KMS-11 (cell line): ENCODE data around the gene SVEP1.
"Not testable (repeated sequence)": the region's sequence is repeated elsewhere in the genome, so short reads cannot be mapped to it uniquely, and the experiment has no call there.

ENCODE experiments used
- H2AFZ ChIP-seq: fragments of 200-600 bp; sonication (generic); 2 replicates; pipeline ENCODE4 v1.6.1; 2016; ENCODE audit warnings: antibody characterized with exemption, mixed run types, low read depth
- H3K27ac ChIP-seq: fragments of 200-600 bp; sonication (generic); 2 replicates; pipeline ENCODE4 v1.6.1; 2016; ENCODE audit warnings: mild to moderate bottlenecking, mixed run types
- H3K27me3 ChIP-seq: fragments of 200-600 bp; sonication (generic); 2 replicates; pipeline ENCODE4 v1.6.1; 2017; ENCODE audit warnings: mild to moderate bottlenecking, low read depth, mixed run types, moderate library complexity; ENCODE audit not compliant: insufficient read depth
- H3K36me3 ChIP-seq: fragments of 200-600 bp; sonication (generic); 2 replicates; pipeline ENCODE4 v1.6.1; 2017; ENCODE audit warnings: mild to moderate bottlenecking, mixed run types; ENCODE audit not compliant: insufficient read depth
- H3K4me1 ChIP-seq: fragments of 200-600 bp; sonication (generic); 2 replicates; pipeline ENCODE4 v1.6.1; 2016; ENCODE audit warnings: mild to moderate bottlenecking, low read depth, mixed run types; ENCODE audit not compliant: poor library complexity, severe bottlenecking
- H3K4me2 ChIP-seq: fragments of 200-600 bp; sonication (generic); 2 replicates; pipeline ENCODE4 v1.7.0; 2016; ENCODE audit warnings: mild to moderate bottlenecking, mixed run types
- H3K4me3 ChIP-seq: fragments of 200-600 bp; sonication (generic); IDR thresholded peaks from 2 replicates; pipeline ENCODE4 v1.6.1; 2017; ENCODE audit warnings: low read depth, low read length, mixed read lengths; ENCODE audit not compliant: insufficient read depth
- H3K79me2 ChIP-seq: fragments of 200-600 bp; sonication (generic); 2 replicates; pipeline ENCODE4 v1.6.1; 2016; ENCODE audit warnings: low read depth, mixed run types; ENCODE audit not compliant: insufficient read depth
- H3K9ac ChIP-seq: fragments of 200-600 bp; sonication (generic); 2 replicates; pipeline ENCODE4 v1.6.1; 2016; ENCODE audit warnings: mild to moderate bottlenecking, mixed run types
- H4K20me1 ChIP-seq: fragments of 200-600 bp; sonication (generic); 2 replicates; pipeline ENCODE4 v1.6.1; 2016; ENCODE audit warnings: mild to moderate bottlenecking, mixed run types; ENCODE audit not compliant: insufficient read depth
- TF ChIP-seq, protein P1 (sequence below): fragments of 200-600 bp; sonication (generic); conservative IDR thresholded peaks from 2 replicates; pipeline ENCODE4 v1.6.1; 2017; ENCODE audit warnings: low read depth, mild to moderate bottlenecking, antibody characterized with exemption, low read length, moderate library complexity, mixed read lengths

The SVEP1 gene

DNA sequence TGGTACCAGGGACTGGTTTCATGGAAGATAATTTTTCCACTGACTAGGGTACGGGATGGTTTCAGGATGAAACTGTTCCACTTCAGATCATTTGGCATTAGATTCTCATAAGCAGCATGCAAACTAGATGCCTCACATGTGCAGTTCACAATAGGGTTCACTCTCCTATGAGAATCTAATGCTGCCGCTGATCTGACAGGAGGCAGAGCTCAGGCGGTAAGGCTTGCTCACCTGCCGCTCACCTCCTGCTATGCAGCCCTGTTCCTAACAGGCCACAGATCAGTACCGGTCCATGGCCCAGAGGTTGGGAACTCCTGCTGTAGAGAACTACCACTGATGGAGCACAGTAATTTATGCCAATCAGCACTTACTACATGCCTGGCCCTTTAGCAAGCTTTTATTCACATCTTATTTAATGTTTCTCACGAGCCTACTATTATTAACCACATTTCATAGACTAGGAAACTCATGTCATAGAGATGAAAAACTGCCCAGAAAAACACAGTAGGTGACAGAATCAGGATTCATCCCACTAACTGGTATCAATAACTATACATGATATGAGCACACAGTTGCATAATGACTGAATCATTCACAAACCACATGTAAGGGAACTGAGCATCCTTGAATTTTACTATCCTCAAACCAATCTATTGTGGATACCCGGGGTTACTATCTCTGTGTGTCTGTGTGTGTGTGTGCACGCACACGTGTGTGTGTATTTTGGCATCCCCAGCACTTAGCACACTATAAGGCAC, 46.5 kb downstream of the SVEP1 start:
- Histone ChIP-seq H3K4me3 (no peak overlapping the region), H3K9ac (no peak overlapping the region), H3K27me3 (no peaks in the 10 kb centered on the region), H4K20me1 (no peaks in the 10 kb centered on the region), H3K27ac (no peak overlapping the region), H3K4me1 (no peaks in the 10 kb centered on the region), H3K79me2 (no peaks in the 10 kb centered on the region), H2AFZ (no peak overlapping the region), H3K36me3 (no peaks in the 10 kb centered on the region), H3K4me2 (no peak overlapping the region)
- TF ChIP-seq, protein P1, sequence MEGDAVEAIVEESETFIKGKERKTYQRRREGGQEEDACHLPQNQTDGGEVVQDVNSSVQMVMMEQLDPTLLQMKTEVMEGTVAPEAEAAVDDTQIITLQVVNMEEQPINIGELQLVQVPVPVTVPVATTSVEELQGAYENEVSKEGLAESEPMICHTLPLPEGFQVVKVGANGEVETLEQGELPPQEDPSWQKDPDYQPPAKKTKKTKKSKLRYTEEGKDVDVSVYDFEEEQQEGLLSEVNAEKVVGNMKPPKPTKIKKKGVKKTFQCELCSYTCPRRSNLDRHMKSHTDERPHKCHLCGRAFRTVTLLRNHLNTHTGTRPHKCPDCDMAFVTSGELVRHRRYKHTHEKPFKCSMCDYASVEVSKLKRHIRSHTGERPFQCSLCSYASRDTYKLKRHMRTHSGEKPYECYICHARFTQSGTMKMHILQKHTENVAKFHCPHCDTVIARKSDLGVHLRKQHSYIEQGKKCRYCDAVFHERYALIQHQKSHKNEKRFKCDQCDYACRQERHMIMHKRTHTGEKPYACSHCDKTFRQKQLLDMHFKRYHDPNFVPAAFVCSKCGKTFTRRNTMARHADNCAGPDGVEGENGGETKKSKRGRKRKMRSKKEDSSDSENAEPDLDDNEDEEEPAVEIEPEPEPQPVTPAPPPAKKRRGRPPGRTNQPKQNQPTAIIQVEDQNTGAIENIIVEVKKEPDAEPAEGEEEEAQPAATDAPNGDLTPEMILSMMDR: no peak

DNA sequence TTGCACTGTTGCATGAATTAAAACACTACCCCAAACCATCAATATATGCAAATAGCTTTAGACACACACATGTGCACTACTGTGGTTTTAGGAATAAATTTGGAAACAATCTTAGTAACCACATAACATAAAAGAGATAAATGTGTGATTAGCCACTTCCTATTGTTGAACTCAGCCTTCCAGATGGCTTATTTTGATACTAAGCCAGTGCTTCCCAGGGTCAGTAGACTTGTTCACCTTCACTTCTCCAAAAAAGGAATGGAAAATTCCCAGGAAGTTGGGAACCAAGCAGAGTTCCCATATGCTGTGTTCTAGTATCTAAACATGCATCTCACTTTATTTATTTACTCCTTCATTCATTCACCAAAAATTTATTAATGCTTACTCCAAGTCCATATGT, 47.8 kb downstream of the SVEP1 start:
- no peak overlapping the region for H3K27ac ChIP-seq
- no peaks in the 10 kb centered on the region for H3K36me3 ChIP-seq
- H3K4me3 ChIP-seq: no peak overlapping the region
- no peaks in the 10 kb centered on the region for H3K27me3 ChIP-seq
- TF ChIP-seq, protein P1: no peak
- H4K20me1 ChIP-seq: no peaks in the 10 kb centered on the region
- no peaks in the 10 kb centered on the region for H3K4me1 ChIP-seq
- H3K4me2 ChIP-seq: no peak overlapping the region
- no peaks in the 10 kb centered on the region for H3K79me2 ChIP-seq
- H3K9ac ChIP-seq: no peak overlapping the region
- H2AFZ ChIP-seq: no peak overlapping the region

DNA sequence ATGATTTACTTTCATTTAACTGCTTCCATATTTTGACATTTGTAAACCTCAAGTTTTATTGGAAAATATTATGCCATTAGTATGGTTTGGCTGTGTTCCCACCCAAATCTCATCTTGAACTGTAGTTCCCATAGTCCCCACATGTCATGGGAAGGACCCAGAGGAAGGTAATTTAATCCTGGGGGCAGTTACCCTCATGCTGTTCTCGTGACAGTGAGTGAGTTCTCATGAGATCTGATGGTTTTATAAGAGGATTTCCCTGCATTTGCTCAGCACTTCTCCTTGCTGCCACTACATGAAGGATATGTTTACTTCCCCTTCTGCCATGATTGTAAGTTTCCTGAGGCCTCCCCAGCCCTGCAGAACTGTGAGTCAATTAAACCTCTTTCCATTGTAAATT, 48.3 kb downstream of the SVEP1 start:
- not testable (repeated sequence) for H3K4me2 ChIP-seq, H2AFZ ChIP-seq, H4K20me1 ChIP-seq, H3K4me1 ChIP-seq, H3K4me3 ChIP-seq, H3K9ac ChIP-seq, H3K27me3 ChIP-seq, H3K79me2 ChIP-seq, H3K36me3 ChIP-seq, H3K27ac ChIP-seq

DNA sequence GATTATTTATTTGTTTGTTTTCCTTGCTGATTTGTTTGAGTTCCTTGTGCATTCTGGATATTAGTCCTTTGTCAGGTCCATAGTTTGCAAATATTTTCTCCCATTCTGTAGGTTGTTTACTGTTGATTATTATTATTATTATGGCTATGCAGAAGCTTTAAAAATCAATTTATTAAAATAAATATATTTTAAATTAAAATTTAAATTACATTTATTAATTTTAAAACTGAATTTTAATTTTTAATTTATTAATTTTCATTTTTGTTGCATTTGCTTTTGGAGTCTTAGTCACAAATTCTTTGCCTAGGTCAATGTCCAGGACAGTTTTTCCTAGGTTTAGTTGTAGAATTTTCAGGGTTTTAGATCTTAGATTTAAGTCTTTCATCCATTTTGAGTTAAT, 50.9 kb downstream of the SVEP1 start:
- H3K4me2 ChIP-seq: no peak overlapping the region
- TF ChIP-seq, protein P1: no peak
- H4K20me1 ChIP-seq: no peaks in the 10 kb centered on the region
- no peak overlapping the region for H3K4me3 ChIP-seq
- H3K4me1 ChIP-seq: no peaks in the 10 kb centered on the region
- H3K9ac ChIP-seq: no peak overlapping the region
- no peaks in the 10 kb centered on the region for H3K36me3 ChIP-seq
- no peak overlapping the region for H2AFZ ChIP-seq
- H3K79me2 ChIP-seq: no peaks in the 10 kb centered on the region
- no peaks in the 10 kb centered on the region for H3K27me3 ChIP-seq
- H3K27ac ChIP-seq: no peak overlapping the region

DNA sequence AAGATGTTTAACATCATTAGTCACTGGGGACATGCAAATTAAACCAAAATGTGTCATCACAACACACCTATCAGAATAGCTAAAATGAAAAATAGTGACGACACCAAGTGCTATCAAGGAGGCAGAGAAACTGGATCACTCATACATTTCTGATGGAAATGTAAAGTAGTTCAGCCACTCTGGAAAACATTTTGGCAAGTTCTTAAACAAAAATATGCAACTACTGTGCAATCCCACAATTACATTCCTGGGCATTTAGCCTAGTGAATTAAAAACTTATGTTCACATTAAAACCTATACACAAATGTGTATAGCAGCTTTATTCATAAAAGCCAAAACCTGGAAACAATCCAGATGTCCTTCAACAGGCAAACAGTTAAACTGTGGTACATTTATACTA, 53.1 kb downstream of the SVEP1 start:
- Histone ChIP-seq H3K4me3 (no peak overlapping the region), H4K20me1 (no peaks in the 10 kb centered on the region), H3K9ac (no peak overlapping the region), H3K4me2 (no peak overlapping the region), H3K4me1 (no peaks in the 10 kb centered on the region), H3K36me3 (no peaks in the 10 kb centered on the region), H3K27me3 (no peaks in the 10 kb centered on the region), H3K27ac (no peak overlapping the region), H2AFZ (no peak overlapping the region), H3K79me2 (no peaks in the 10 kb centered on the region)
- TF ChIP-seq, protein P1: no peak
